ACC112 (cell line): Measurements from ENCODE around the gene OSBPL3.
A peak's percentile ranks its signal among the peaks of the same experiment; 100 is the strongest.

ENCODE experiments used
- H2AFZ ChIP-seq: fragments of 200-600 bp; sonication (generic); one replicate; pipeline ENCODE4 v1.6.0; 2017; ENCODE audit warnings: antibody characterized with exemption, low read length; ENCODE audit not compliant: unreplicated experiment
- H3K27ac ChIP-seq: fragments of 200-600 bp; sonication (generic); 2 replicates; pipeline ENCODE4 v1.5.1; 2014; ENCODE audit warnings: low read depth, mild to moderate bottlenecking, antibody characterized with exemption, low read length, moderate library complexity
- H3K27me3 ChIP-seq: fragments of 200-600 bp; sonication (generic); 2 replicates; pipeline ENCODE4 v1.6.1; 2014; ENCODE audit warnings: mild to moderate bottlenecking, antibody characterized with exemption, low read length, moderate library complexity, mixed read lengths; ENCODE audit not compliant: insufficient read depth
- H3K36me3 ChIP-seq: fragments of 200-600 bp; sonication (generic); 2 replicates; pipeline ENCODE4 v1.6.1; 2016; ENCODE audit warnings: mild to moderate bottlenecking, antibody characterized with exemption, low read length, moderate library complexity, mixed read lengths; ENCODE audit not compliant: insufficient read depth
- H3K4me1 ChIP-seq: fragments of 200-600 bp; sonication (generic); one replicate; pipeline ENCODE4 v1.6.1; 2016; ENCODE audit warnings: low read length, mixed read lengths; ENCODE audit not compliant: insufficient read depth, unreplicated experiment, control insufficient read depth
- H3K4me3 ChIP-seq: fragments of 200-600 bp; sonication (generic); 2 replicates; pipeline ENCODE4 v1.5.1; 2014; ENCODE audit warnings: mild to moderate bottlenecking, low read depth, low read length
- H3K79me2 ChIP-seq: fragments of 200-600 bp; sonication (generic); one replicate; pipeline ENCODE4 v1.6.0; 2016; ENCODE audit warnings: low read length; ENCODE audit not compliant: control insufficient read depth, unreplicated experiment, insufficient read depth

OSBPL3 gene

GRCh38 chr7:24952464-24952863 lies 27.5 kb downstream of the OSBPL3 start:
- H2AFZ ChIP-seq = no peak overlapping the region
- no peaks in the 10 kb centered on the region for H3K36me3 ChIP-seq
- H3K79me2 ChIP-seq = peaks cover 28% of the 10 kb centered on the region
- no peaks in the 10 kb centered on the region for H3K27me3 ChIP-seq
- H3K27ac ChIP-seq = no peak overlapping the region
- H3K4me1 ChIP-seq = peaks cover 18% of the 10 kb centered on the region
- H3K4me3 ChIP-seq = no peak overlapping the region

- Histone ChIP-seq H3K4me3 (no peak overlapping the region), H3K4me1 (peaks cover 18% of the 10 kb centered on the region), H3K79me2 (peaks cover 32% of the 10 kb centered on the region)
These were observed 28.5 kb downstream of the OSBPL3 start for GRCh38 chr7:24951441-24951980.

GRCh38 chr7:24949884-24950283 lies 30.1 kb downstream of the OSBPL3 start:
- H3K79me2 ChIP-seq = peaks cover 33% of the 10 kb centered on the region
- H2AFZ ChIP-seq = no peak overlapping the region

More at GRCh38 chr7:24951441-24951980, 28.5 kb downstream of the OSBPL3 start:
- no peak overlapping the region for H2AFZ ChIP-seq
- no peaks in the 10 kb centered on the region for H3K36me3 ChIP-seq
- H3K27ac ChIP-seq = no peak overlapping the region
- H3K27me3 ChIP-seq = no peaks in the 10 kb centered on the region

GRCh38 chr7:24948739-24949138 lies 31.2 kb downstream of the OSBPL3 start:
- H2AFZ ChIP-seq = no peak overlapping the region
- H3K79me2 ChIP-seq = peaks cover 33% of the 10 kb centered on the region
- peaks cover 18% of the 10 kb centered on the region for H3K4me1 ChIP-seq

More at GRCh38 chr7:24949884-24950283, 30.1 kb downstream of the OSBPL3 start:
- H3K27ac ChIP-seq = no peak overlapping the region
- no peak overlapping the region for H3K4me3 ChIP-seq
- peaks cover 18% of the 10 kb centered on the region for H3K4me1 ChIP-seq
- H3K27me3 ChIP-seq = no peaks in the 10 kb centered on the region
- no peaks in the 10 kb centered on the region for H3K36me3 ChIP-seq

GRCh38 chr7:24946467-24946866 lies 33.5 kb downstream of the OSBPL3 start:
- no peak overlapping the region for H3K4me3 ChIP-seq
- no peaks in the 10 kb centered on the region for H3K36me3 ChIP-seq
- no peak overlapping the region for H3K27ac ChIP-seq
- peaks cover 26% of the 10 kb centered on the region for H3K79me2 ChIP-seq
- H2AFZ ChIP-seq = no peak overlapping the region
- H3K27me3 ChIP-seq = no peaks in the 10 kb centered on the region
- H3K4me1 ChIP-seq = peaks cover 16% of the 10 kb centered on the region

More at GRCh38 chr7:24948739-24949138, 31.2 kb downstream of the OSBPL3 start:
- H3K36me3 ChIP-seq = no peaks in the 10 kb centered on the region
- H3K27ac ChIP-seq = no peak overlapping the region
- no peaks in the 10 kb centered on the region for H3K27me3 ChIP-seq
- H3K4me3 ChIP-seq = peak overlapping the region; percentile 4; the same call in 1 of the 2 replicates

GRCh38 chr7:24945899-24946298 lies 34.1 kb downstream of the OSBPL3 start:
- Histone ChIP-seq H3K4me3 (no peak overlapping the region), H3K27ac (no peak overlapping the region), H3K36me3 (no peaks in the 10 kb centered on the region), H3K79me2 (peaks cover 26% of the 10 kb centered on the region), H3K27me3 (no peaks in the 10 kb centered on the region), H2AFZ (no peak overlapping the region), H3K4me1 (peaks cover 15% of the 10 kb centered on the region)

GRCh38 chr7:24943096-24943948 lies 36.7 kb downstream of the OSBPL3 start:
- peaks cover 5% of the 10 kb centered on the region for H3K4me1 ChIP-seq
- no peaks in the 10 kb centered on the region for H3K36me3 ChIP-seq
- no peak overlapping the region for H3K27ac ChIP-seq
- no peaks in the 10 kb centered on the region for H3K27me3 ChIP-seq
- H2AFZ ChIP-seq = no peak overlapping the region
- H3K4me3 ChIP-seq = no peak overlapping the region
- peaks cover 14% of the 10 kb centered on the region for H3K79me2 ChIP-seq

GRCh38 chr7:24942226-24942625 lies 37.8 kb downstream of the OSBPL3 start:
- H3K79me2 ChIP-seq = peaks cover 10% of the 10 kb centered on the region
- H3K4me1 ChIP-seq = no peaks in the 10 kb centered on the region
- H3K4me3 ChIP-seq = no peak overlapping the region
- no peak overlapping the region for H3K27ac ChIP-seq
- H3K27me3 ChIP-seq = no peaks in the 10 kb centered on the region
- H3K36me3 ChIP-seq = no peaks in the 10 kb centered on the region
- no peak overlapping the region for H2AFZ ChIP-seq

GRCh38 chr7:24939416-24939815 lies 40.6 kb downstream of the OSBPL3 start:
- Histone ChIP-seq H3K27me3 (no peaks in the 10 kb centered on the region), H2AFZ (no peak overlapping the region), H3K4me3 (no peak overlapping the region), H3K36me3 (no peaks in the 10 kb centered on the region), H3K4me1 (peaks cover 5% of the 10 kb centered on the region), H3K27ac (no peak overlapping the region), H3K79me2 (peaks cover 4% of the 10 kb centered on the region)

GRCh38 chr7:24936121-24936824 lies 43.7 kb downstream of the OSBPL3 start:
- Histone ChIP-seq H2AFZ (no peak overlapping the region), H3K4me1 (peaks cover 5% of the 10 kb centered on the region), H3K36me3 (no peaks in the 10 kb centered on the region), H3K79me2 (peaks cover 7% of the 10 kb centered on the region), H3K4me3 (no peak overlapping the region), H3K27ac (no peak overlapping the region), H3K27me3 (no peaks in the 10 kb centered on the region)
